HL-60/S4 (cell line): ENCODE data around the gene MT1A.

ENCODE experiments used
- in situ Hi-C: fragments of 300-500 bp; cut with MboI; formaldehyde crosslinking; loops from 2 replicates; pipeline ENCODE4 v1.14.3; 2022; ENCODE audit warnings: low sequenced_read_pairs

Gene MT1A

GRCh38 chr16:56609463-56609921 lies 29.0 kb upstream of the MT1A start:
- in situ Hi-C loops = loop anchor here (10.0 to 25.0 kb wide), 2 partner anchors 75 to 97 kb away; partner anchors contain the start of genes BBS2 and MT1X

DNA sequence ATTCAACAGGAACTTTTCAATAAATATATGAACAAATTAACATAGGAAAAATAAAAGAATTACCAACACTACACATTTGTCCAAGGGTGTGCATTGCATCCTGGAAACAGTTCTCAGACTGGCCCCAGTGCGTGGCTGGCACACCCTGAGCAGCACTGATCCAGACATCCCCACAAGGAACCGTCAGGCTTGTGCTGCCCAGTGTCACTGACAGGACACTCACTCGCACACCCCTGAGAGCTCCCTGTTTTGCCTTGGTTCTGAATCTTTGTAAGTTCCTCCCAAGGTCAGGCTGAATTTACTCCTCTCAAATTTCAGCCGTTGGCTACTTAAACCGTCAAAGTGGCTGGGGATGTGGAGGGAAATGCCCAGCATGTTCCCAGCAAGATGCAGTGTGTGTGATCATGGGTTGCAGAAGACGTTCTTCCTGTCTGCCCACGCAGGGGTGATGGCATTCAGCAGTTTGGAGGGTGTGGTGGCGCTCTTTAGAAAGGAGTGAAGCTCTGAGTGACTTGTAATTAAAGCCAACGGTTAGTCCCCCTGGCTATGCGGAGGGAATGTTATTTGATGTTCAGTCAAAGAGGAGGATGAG lies 28.4 kb upstream of the MT1A start:
- in situ Hi-C loops = loop anchor here (25.0 kb wide), 1 partner anchor 98 kb away; the partner anchor contains the start of gene BBS2

- in situ Hi-C loops = loop anchor here (25.0 kb wide), 1 partner anchor 98 kb away; the partner anchor contains the start of gene BBS2
These were observed 27.8 kb upstream of the MT1A start for GRCh38 chr16:56610609-56611111.

DNA sequence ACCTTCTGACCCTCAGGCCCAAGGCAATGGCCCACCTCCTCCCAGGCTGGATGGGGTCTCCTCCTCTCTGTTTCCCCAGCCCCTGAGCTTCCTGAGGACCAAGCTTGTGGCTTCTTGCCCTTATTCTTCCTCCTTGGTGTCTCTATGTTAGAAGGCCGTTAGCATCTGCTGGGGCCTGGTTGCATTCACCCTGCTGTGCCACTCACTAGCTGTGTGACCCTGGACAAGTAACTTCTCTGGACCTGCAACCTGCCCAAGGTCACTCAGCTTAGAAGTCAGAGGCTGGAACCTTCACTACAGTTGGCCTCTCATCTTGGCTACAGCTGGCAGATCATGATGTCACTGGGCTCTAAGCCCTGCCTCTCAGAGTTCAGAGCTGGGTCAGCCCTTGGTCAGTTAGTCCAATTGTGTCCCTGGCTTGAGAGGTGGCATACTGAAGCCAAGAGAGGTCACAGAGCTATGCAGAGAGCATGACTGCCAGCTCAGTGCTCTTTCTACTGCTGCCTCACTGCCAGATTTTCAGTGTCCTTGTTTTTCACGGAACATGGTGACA lies 27.1 kb upstream of the MT1A start:
- in situ Hi-C loops = loop anchor here (25.0 kb wide), 1 partner anchor 99 kb away; the partner anchor contains the start of gene BBS2

GRCh38 chr16:56613706-56614105 lies 24.8 kb upstream of the MT1A start:
- in situ Hi-C loops = loop anchor here (25.0 kb wide), 1 partner anchor 101 kb away; the partner anchor contains the start of gene BBS2

DNA sequence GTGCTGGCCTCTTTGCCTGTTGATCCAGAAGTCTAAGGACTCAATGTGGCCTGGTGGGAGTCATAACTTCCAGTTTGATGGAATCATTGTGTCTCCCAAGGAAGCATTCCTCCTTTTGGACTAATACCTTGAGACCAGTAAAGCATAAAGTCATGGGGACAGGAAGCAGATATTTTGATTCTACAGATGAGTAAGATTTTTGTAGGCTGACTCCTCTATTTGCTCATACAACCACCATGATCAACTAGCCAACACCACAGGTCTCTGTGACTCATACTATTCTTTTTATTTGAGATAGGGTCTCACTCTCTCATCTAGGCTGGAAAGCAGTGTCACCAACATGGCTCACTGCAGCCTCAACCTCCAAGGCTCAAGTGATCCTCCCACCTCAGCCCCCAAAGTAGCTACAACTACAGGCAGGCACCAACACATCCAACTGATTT lies 23.9 kb upstream of the MT1A start:
- in situ Hi-C loops = loop anchor here (25.0 kb wide), 1 partner anchor 102 kb away; the partner anchor contains the start of gene BBS2

GRCh38 chr16:56615353-56615752 lies 23.1 kb upstream of the MT1A start:
- in situ Hi-C loops = loop anchor here (25.0 kb wide), 1 partner anchor 103 kb away; the partner anchor contains the start of gene BBS2

GRCh38 chr16:56616608-56617211 lies 21.8 kb upstream of the MT1A start:
- in situ Hi-C loops = loop anchor here (25.0 kb wide), 1 partner anchor 104 kb away; the partner anchor contains the start of gene BBS2

- in situ Hi-C loops = loop anchor here (25.0 kb wide), 1 partner anchor 105 kb away; the partner anchor contains the start of gene BBS2
These were observed 21.0 kb upstream of the MT1A start for GRCh38 chr16:56617212-56618085.

GRCh38 chr16:56618138-56618537 lies 20.3 kb upstream of the MT1A start:
- in situ Hi-C loops = loop anchor here (25.0 kb wide), 1 partner anchor 106 kb away; the partner anchor contains the start of gene BBS2

GRCh38 chr16:56620339-56620897 lies 18.0 kb upstream of the MT1A start:
- in situ Hi-C loops = loop anchor here (25.0 kb wide), 1 partner anchor 108 kb away; the partner anchor contains the start of gene BBS2

DNA sequence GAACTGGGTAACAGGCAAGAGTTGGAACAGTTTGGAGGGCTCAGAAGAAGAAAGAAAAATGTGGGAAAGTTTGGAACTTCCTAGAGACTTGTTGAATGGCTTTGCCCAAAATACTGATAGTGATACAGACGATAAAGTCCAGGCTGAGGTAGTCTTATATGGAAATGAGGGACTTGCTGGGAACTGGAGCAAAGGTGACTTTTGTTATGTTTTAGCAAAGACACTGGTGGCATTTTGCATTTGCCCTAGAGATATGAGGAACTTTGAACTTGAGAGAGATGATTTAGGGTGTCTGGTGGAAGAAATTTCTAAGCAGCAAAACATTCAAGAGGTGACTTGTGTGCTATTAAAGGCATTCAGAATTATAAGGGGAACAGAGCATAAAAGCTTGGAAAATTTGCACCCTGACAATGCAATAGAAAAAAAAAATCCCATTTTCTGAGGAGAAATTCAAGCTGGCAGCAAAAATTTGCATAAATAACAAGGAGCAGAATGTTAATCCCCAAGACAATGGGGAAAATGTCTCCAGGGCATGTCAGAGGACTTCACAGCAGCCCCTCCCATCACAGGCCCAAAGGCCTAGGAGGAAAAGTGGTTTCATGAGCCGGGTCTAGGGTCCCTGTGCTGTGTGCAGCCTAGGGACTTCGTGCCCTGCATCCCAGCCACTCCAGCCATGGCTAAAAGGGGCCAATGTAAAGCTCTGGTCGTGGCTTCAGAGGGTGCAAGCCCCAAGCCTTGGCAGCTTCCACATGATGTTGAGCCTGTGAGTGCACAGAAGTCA lies 16.6 kb upstream of the MT1A start:
- in situ Hi-C loops = loop anchor here (25.0 kb wide), 1 partner anchor 110 kb away; the partner anchor contains the start of gene BBS2

DNA sequence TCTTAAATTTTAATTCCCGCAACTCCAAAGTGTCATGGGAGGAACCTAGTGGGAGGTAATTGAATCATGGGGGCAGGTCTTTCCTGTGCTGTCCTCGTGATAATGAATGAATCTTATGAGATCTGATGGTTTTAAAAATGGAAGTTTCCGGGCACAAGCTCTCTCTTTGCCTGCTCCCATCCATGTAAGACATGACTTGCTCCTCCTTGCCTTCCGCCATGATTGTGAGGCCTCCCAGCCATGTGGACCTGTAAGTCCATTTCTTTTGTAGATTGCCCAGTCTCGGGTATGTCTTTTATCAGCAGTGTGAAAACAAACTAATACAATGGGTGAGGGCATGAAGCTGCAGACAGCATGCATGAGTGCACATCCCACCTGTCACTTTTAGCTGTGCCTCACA lies 15.3 kb upstream of the MT1A start:
- in situ Hi-C loops = loop anchor here (25.0 kb wide), 1 partner anchor 111 kb away; the partner anchor contains the start of gene BBS2

DNA sequence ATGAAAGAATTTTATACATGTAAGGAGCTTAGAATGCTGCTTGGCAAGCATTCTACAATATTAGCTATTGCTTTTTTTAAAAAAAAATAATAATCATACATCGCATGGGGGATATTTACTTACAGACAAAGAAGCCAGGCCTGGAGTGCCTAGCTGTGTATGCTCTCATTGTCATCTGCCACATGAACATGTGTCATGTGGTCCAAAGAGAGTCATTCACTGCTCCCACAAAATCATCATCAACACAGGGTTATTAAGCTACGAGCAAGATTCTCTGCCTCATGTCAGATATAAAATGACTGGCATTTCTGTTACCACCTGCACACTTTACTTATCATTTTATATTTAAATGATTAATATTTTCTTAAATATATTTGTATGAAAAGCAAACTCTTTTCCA lies 14.8 kb upstream of the MT1A start:
- in situ Hi-C loops = loop anchor here (25.0 kb wide), 1 partner anchor 111 kb away; the partner anchor contains the start of gene BBS2

DNA sequence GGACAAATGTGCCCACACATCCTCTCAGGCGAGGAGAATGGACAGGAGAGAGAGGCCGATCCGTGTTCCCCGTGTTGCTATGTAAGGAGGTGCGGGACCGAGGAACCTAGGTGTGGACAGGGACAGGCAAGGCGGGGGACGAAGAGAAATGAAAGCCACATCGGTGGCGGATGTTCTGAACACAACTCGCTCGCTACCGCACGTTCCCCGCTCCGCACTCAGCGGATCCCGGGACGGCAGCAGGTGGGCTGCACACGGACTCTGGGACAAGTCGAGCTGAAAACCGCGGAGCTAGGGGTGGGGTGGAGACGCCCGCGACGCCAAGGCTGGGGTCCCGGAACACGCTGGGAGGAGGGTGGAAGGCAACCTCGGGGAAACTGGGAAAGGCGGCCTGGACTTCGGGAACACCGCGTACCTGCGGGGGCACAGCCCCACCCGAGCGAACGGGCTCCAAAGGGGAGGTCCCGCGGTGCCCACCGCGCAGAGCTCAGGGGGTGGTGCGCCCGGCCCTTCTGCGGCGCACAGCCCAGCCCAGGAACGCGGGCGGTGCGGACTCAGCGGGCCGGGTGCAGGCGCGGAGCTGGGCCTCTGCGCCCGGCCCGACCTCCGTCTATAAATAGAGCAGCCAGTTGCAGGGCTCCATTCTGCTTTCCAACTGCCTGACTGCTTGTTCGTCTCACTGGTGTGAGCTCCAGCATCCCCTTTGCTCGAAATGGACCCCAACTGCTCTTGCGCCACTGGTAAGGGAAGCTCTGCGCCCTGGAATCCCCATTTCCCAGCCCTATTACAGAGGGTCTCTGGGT lies 13.1 kb upstream of the MT1A start, which contains the start of gene MT1E:
TSS of gene MT1E (plus strand) at position 642 of the 803 bp plus-strand sequence. CDS start at position 713, 71 bp downstream.
- in situ Hi-C loops = no loop called here

DNA sequence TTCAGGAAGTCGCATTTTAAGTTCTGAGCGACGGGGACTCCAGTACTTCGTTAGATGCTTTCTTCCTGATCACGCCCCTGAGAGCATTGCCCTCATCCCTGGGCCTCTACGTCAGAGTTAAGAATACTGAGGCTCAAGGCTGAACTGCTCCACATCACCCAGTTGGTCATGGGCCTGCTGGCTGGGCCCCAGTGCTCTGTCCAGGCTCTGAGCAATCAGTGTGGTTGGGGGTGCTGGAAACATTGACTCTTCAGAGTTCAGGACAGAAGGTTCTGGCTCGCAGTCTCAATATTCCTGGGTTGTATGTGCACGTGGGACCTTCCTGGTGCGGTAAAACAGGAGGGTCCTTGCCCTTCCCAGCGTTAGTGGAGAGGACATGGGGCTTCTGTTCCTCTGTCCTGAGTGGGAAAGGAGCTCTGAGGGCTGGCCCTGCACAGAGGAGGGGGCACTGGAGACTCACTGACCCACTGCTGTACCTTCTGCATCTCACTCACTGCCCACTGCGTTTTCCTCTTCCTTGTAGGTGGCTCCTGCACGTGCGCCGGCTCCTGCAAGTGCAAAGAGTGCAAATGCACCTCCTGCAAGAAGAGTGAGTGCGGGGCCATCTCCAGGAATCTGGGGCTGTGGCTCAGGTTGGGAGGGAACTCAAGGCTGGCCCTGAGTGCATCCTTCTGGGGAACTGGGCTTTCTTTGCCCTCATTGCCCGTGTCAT lies 12.4 kb upstream of the MT1A start:
- in situ Hi-C loops = no loop called here

GRCh38 chr16:56626685-56627084 lies 11.8 kb upstream of the MT1A start:
- in situ Hi-C loops = no loop called here
